ENCODE measurements around the gene SYF2. TPM values are rescaled to one million over a fixed set of nuclear protein-coding genes. Genes with fewer than 3 reads are reported as not detected.
"Not testable (repeated sequence)": the region's sequence is repeated elsewhere in the genome, so short reads cannot be mapped to it uniquely, and the experiment has no call there.

The SYF2 gene
- polyA plus RNA-seq, 3 donors: 32.0 to 52.9 (median 45.1) TPM

- H3K9me3 Mint-ChIP-seq; H3K4me1 ChIP-seq (ENCODE audit: control insufficient read depth in 1 of 2, insufficient read depth in 2 of 2, low read length in 2 of 2); H3K27me3 ChIP-seq (ENCODE audit: control insufficient read depth in 2 of 2, insufficient read depth in 2 of 2, low read length in 2 of 2); H3K27me3 Mint-ChIP-seq (ENCODE audit: low read depth in 3 of 3); H3K36me3 ChIP-seq (replicated peaks in 1 of 2; ENCODE audit: control insufficient read depth in 1 of 2, insufficient read depth in 2 of 2, low read length in 2 of 2); H3K9me3 ChIP-seq (replicated peaks in 1 of 2; ENCODE audit: control insufficient read depth in 1 of 2, insufficient read depth in 1 of 2, low read length in 2 of 2); H3K79me2 ChIP-seq (ENCODE audit: insufficient read depth, low read length); H4K20me1 ChIP-seq (ENCODE audit: insufficient read depth, low read length); H3K36me3 Mint-ChIP-seq: not testable (repeated sequence)
- peak overlapping the region; percentile 59 for H2AFZ ChIP-seq (ENCODE audit: insufficient read depth, low read depth, low read length, poor library complexity, severe bottlenecking)
- intact Hi-C loops (cut with micrococcal nuclease): loop anchor here in 1 of 2 donors (2.0 kb wide), 1 partner anchor 71 kb away; the partner anchor contains the start of gene TMEM50A
- H3K4me3 Mint-ChIP-seq: peak overlapping the region; percentile 80 to 89
- peak overlapping the region; percentile 62 for H3K9ac ChIP-seq (ENCODE audit: insufficient read depth, low read length, poor library complexity, severe bottlenecking)
- peak overlapping the region in 1 of 2 donors; percentile 58 for H3K27ac ChIP-seq (ENCODE audit: low read depth in 1 of 2, low read length in 2 of 2)
- peak overlapping the region; percentile 76 to 92 (median 84) for H3K27ac Mint-ChIP-seq
- WGBS (ENCODE audit: insufficient coverage): 0% methylated on average over 5 of the region's 56 CpGs
- peak overlapping the region; percentile 46 to 70 (median 70) for H3K4me3 ChIP-seq (replicated peaks in 1 of 3; ENCODE audit: low read depth in 2 of 3, low read length in 3 of 3)
- DNase-seq: peak in 2 of 3 donors; percentile 54 to 72
- H3K4me1 Mint-ChIP-seq: peaks cover 23% of the 10 kb centered on the region
- peak overlapping the region; percentile 41 for H3K4me2 ChIP-seq (replicated peaks; ENCODE audit: extremely low read depth, low read length, poor library complexity, severe bottlenecking)
Observed at GRCh38 chr1:25267288-25268142, 35.2 kb upstream of the SYF2 start.

GRCh38 chr1:25266554-25267287 lies 34.4 kb upstream of the SYF2 start:
- Histone ChIP-seq H3K4me3 (replicated peaks in 1 of 3; ENCODE audit: low read depth in 2 of 3, low read length in 3 of 3) (peak overlapping the region; percentile 46 to 70 (median 70)), H3K36me3 (replicated peaks in 1 of 2; ENCODE audit: control insufficient read depth in 1 of 2, insufficient read depth in 2 of 2, low read length in 2 of 2) (peaks cover 3 to 12% of the 10 kb centered on the region in 2 donors), H3K4me2 (replicated peaks; ENCODE audit: extremely low read depth, low read length, poor library complexity, severe bottlenecking) (peak overlapping the region; percentile 60)
- H3K9me3 ChIP-seq (replicated peaks in 1 of 2; ENCODE audit: control insufficient read depth in 1 of 2, insufficient read depth in 1 of 2, low read length in 2 of 2); H3K27me3 Mint-ChIP-seq (ENCODE audit: low read depth in 3 of 3); H3K79me2 ChIP-seq (ENCODE audit: insufficient read depth, low read length); DNase-seq; H4K20me1 ChIP-seq (ENCODE audit: insufficient read depth, low read length); H3K27ac ChIP-seq (ENCODE audit: low read depth in 1 of 2, low read length in 2 of 2); H3K9ac ChIP-seq (ENCODE audit: insufficient read depth, low read length, poor library complexity, severe bottlenecking); H2AFZ ChIP-seq (ENCODE audit: insufficient read depth, low read depth, low read length, poor library complexity, severe bottlenecking); H3K4me1 ChIP-seq (ENCODE audit: control insufficient read depth in 1 of 2, insufficient read depth in 2 of 2, low read length in 2 of 2); H3K9me3 Mint-ChIP-seq; intact Hi-C loops (cut with micrococcal nuclease); H3K27me3 ChIP-seq (ENCODE audit: control insufficient read depth in 2 of 2, insufficient read depth in 2 of 2, low read length in 2 of 2): not testable (repeated sequence)
- H3K27ac Mint-ChIP-seq: peak overlapping the region in 3 of 7 donors; percentile 64 to 85 (median 67)
- WGBS (ENCODE audit: insufficient coverage): no CpG with 5 or more reads among the region's 45 CpGs
- peak overlapping the region; percentile 86 to 95 for H3K4me3 Mint-ChIP-seq
- H3K36me3 Mint-ChIP-seq: peaks cover 12 to 13% of the 10 kb centered on the region in 2 donors
- H3K4me1 Mint-ChIP-seq: peaks cover 23% of the 10 kb centered on the region

GRCh38 chr1:25260336-25260735 lies 28.0 kb upstream of the SYF2 start:
- Histone ChIP-seq H3K36me3 (replicated peaks in 1 of 2; ENCODE audit: control insufficient read depth in 1 of 2, insufficient read depth in 2 of 2, low read length in 2 of 2) (peaks cover 3 to 12% of the 10 kb centered on the region in 2 donors), H3K4me1 (ENCODE audit: control insufficient read depth in 1 of 2, insufficient read depth in 2 of 2, low read length in 2 of 2) (peaks cover 10 to 18% of the 10 kb centered on the region in 2 donors), H4K20me1 (ENCODE audit: insufficient read depth, low read length) (peaks cover 52% of the 10 kb centered on the region), H3K27ac (ENCODE audit: low read depth in 1 of 2, low read length in 2 of 2) (peak overlapping the region in 1 of 2 donors; percentile 61)
- H3K27me3 ChIP-seq (ENCODE audit: control insufficient read depth in 2 of 2, insufficient read depth in 2 of 2, low read length in 2 of 2); H3K79me2 ChIP-seq (ENCODE audit: insufficient read depth, low read length); H2AFZ ChIP-seq (ENCODE audit: insufficient read depth, low read depth, low read length, poor library complexity, severe bottlenecking); intact Hi-C loops (cut with micrococcal nuclease); H3K9me3 ChIP-seq (replicated peaks in 1 of 2; ENCODE audit: control insufficient read depth in 1 of 2, insufficient read depth in 1 of 2, low read length in 2 of 2); H3K27me3 Mint-ChIP-seq (ENCODE audit: low read depth in 3 of 3); H3K4me3 Mint-ChIP-seq; H3K4me3 ChIP-seq (replicated peaks in 1 of 3; ENCODE audit: low read depth in 2 of 3, low read length in 3 of 3); H3K9ac ChIP-seq (ENCODE audit: insufficient read depth, low read length, poor library complexity, severe bottlenecking); H3K4me2 ChIP-seq (replicated peaks; ENCODE audit: extremely low read depth, low read length, poor library complexity, severe bottlenecking); H3K9me3 Mint-ChIP-seq: not testable (repeated sequence)
- Mint-ChIP-seq H3K4me1 (peaks cover 16% of the 10 kb centered on the region), H3K36me3 (peaks cover 12 to 13% of the 10 kb centered on the region in 2 donors), H3K27ac (peak overlapping the region; percentile 68 to 88 (median 79))
- WGBS (ENCODE audit: insufficient coverage): 75% methylated on average over 1 of the region's 3 CpGs
- peak in 1 of 3 donors; percentile 0 for DNase-seq
